ENCODE data around the gene NTM.

GRCh38 chr11:131664816-131665215 lies 294.4 kb downstream of the NTM start:
- no peak for TF ChIP-seq SPI1 (IDR thresholded peaks at IDR 0.05; ENCODE audit: borderline replicate concordance, low read depth)
- no peak for TF ChIP-seq CTCF (IDR thresholded peaks at IDR 0.05; ENCODE audit: insufficient read depth, low read length)
- TF ChIP-seq POLR2AphosphoS5 (IDR thresholded peaks at IDR 0.05; ENCODE audit: low read depth) = no peak
- TF ChIP-seq REST (IDR thresholded peaks at IDR 0.05; ENCODE audit: insufficient replicate concordance, low read depth) = no peak
- no peak for TF ChIP-seq GABPA (IDR thresholded peaks at IDR 0.05; ENCODE audit: low read depth)
